ENCODE measurements around the gene DUS2. TPM values are rescaled to one million over a fixed set of nuclear protein-coding genes. Genes with fewer than 3 reads are reported as not detected.
"Not testable (repeated sequence)": the region's sequence is repeated elsewhere in the genome, so short reads cannot be mapped to it uniquely, and the experiment has no call there.

DUS2 gene
- total and polyA plus RNA-seq, 7 donors, result 3.4 to 15.1 (median 9.5) TPM

GRCh38 chr16:68090130-68090529 is 67.0 kb downstream of the DUS2 start:
- TF ChIP-seq CTCF (IDR thresholded peaks at IDR 0.05), result no peak
- peaks cover 62% of the 10 kb centered on the region for H3K4me1 ChIP-seq
- H3K4me3 ChIP-seq, result peak overlapping the region; percentile 87
- no peaks in the 10 kb centered on the region for H3K27me3 ChIP-seq (ENCODE audit: insufficient read depth in 3 of 3, low read length in 2 of 3)
- H3K27ac ChIP-seq, result peak overlapping the region; percentile 90
- DNase-seq (no peak), ATAC-seq (no peak)
- no peaks in the 10 kb centered on the region for H3K9me3 ChIP-seq
- H3K36me3 ChIP-seq (ENCODE audit: insufficient read depth in 1 of 2, low read depth in 1 of 2), result no peaks in the 10 kb centered on the region
- 36 to 61% (median 48%) methylated on average over 3 of the region's 3 CpGs for WGBS, 3 donors
- intact Hi-C loops (cut with DNase I), result loop anchor here (5.0 kb wide), 2 partner anchors 42 to 137 kb away; no protein-coding TSS in a partner anchor

DNA sequence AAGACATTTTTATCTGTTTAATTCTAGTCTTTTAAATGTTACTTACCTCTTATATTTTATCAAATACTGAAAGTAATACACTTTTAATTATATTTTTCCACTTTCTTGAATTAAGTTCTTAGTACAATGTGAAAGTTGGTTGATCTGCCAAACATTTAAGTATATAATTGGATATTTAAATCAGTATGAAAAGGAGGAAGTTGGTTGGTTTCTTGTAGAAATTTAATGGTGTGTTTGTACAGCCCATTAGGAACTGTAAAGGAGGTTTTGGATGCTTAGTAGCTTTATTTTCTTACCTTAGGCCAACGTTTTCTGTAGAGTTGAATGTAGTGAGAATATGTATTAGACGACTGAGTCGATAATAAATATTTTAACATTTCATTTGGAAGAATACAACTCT is 67.4 kb downstream of the DUS2 start:
- no peak for DNase-seq
- Histone ChIP-seq H3K4me1 (peaks cover 66% of the 10 kb centered on the region), H3K27ac (peak overlapping the region; percentile 90), H3K9me3 (no peaks in the 10 kb centered on the region), H3K36me3 (ENCODE audit: insufficient read depth in 1 of 2, low read depth in 1 of 2) (no peaks in the 10 kb centered on the region), H3K4me3 (peak overlapping the region; percentile 15), H3K27me3 (ENCODE audit: insufficient read depth in 3 of 3, low read length in 2 of 3) (no peaks in the 10 kb centered on the region)
- 33 to 58% (median 34%) methylated on average over 3 of the region's 3 CpGs for WGBS, 3 donors
- ATAC-seq, result no peak
- intact Hi-C loops (cut with DNase I), result loop anchor here (5.0 kb wide), 2 partner anchors 42 to 137 kb away; no protein-coding TSS in a partner anchor
- no peak for TF ChIP-seq CTCF (IDR thresholded peaks at IDR 0.05)

GRCh38 chr16:68091380-68092261 is 68.5 kb downstream of the DUS2 start:
- peaks cover 75% of the 10 kb centered on the region for H3K4me1 ChIP-seq
- no peak for DNase-seq
- peak overlapping the region; percentile 15 for H3K4me3 ChIP-seq
- intact Hi-C loops (cut with DNase I), result loop anchor here (5.0 kb wide), 2 partner anchors 41 to 136 kb away; no protein-coding TSS in a partner anchor
- TF ChIP-seq CTCF (IDR thresholded peaks at IDR 0.05), result no peak
- 43 to 74% (median 47%) methylated on average over 5 of the region's 5 CpGs for WGBS, 3 donors
- no peaks in the 10 kb centered on the region for H3K9me3 ChIP-seq
- peak; percentile 74 to 79 (median 76) for ATAC-seq
- no peaks in the 10 kb centered on the region for H3K36me3 ChIP-seq (ENCODE audit: insufficient read depth in 1 of 2, low read depth in 1 of 2)
- H3K27me3 ChIP-seq (ENCODE audit: insufficient read depth in 3 of 3, low read length in 2 of 3), result no peaks in the 10 kb centered on the region
- H3K27ac ChIP-seq, result peak overlapping the region; percentile 90

GRCh38 chr16:68092275-68092674 is 69.2 kb downstream of the DUS2 start:
- H3K27ac ChIP-seq, result peak overlapping the region; percentile 90
- ATAC-seq, result peak in 1 of 4 donors; percentile 33

More at GRCh38 chr16:68092275-68092674, 69.2 kb downstream of the DUS2 start:
- not testable (repeated sequence) for DNase-seq; H3K36me3 ChIP-seq (ENCODE audit: insufficient read depth in 1 of 2, low read depth in 1 of 2); H3K27me3 ChIP-seq (ENCODE audit: insufficient read depth in 3 of 3, low read length in 2 of 3); H3K9me3 ChIP-seq
- Histone ChIP-seq H3K4me3 (peak overlapping the region; percentile 15), H3K4me1 (peaks cover 75% of the 10 kb centered on the region)
- intact Hi-C loops (cut with DNase I), result loop anchor here (5.0 kb wide), 2 partner anchors 40 to 135 kb away; no protein-coding TSS in a partner anchor
- WGBS, 3 donors, result 65 to 87% (median 66%) methylated on average over 10 of the region's 10 CpGs

Data from psoas muscle (tissue), 8 donors.